ENCODE measurements around the gene FOXC2. TPM values are rescaled to one million over a fixed set of nuclear protein-coding genes. Genes with fewer than 3 reads are reported as not detected.

Gene FOXC2
- total and polyA plus RNA-seq, 10 of the 15 experiments (the other 5 are each of a cell fraction or from before 2014, with no cell fraction given): not detected

- no peak overlapping the region for H2AFZ ChIP-seq (ENCODE audit: control insufficient read depth, low read depth, low read length)
- ChIA-PET SMC1A (ENCODE audit: uncharacterized antibody, unreplicated experiment) (interaction anchor here (1.8 kb wide), 1 partner anchor 20 kb away, joined by 5 read pairs; no protein-coding TSS in a partner anchor), RAD21 (ENCODE audit: unreplicated experiment) (no interaction called here), POLR2A (no interaction called here), CTCF (no interaction called here)
- BruUV-seq (replicated peaks): no TSS peak
- FAIRE-seq: no peak
- no peak for ATAC-seq
- H3K4me3 ChIP-seq: no peak overlapping the region
- no peak overlapping the region for H3K4me2 ChIP-seq (ENCODE audit: control insufficient read depth, insufficient read depth)
- no peaks in the 10 kb centered on the region for H3K4me1 ChIP-seq (ENCODE audit: control insufficient read depth, insufficient read depth, low read length)
- no peak for TF ChIP-seq RAD51 (IDR thresholded peaks at IDR 0.05)
- TF ChIP-seq ATF2 (IDR thresholded peaks at IDR 0.05; ENCODE audit: low read length): no peak
- no peak for TF ChIP-seq ZNF384 (IDR thresholded peaks at IDR 0.05; ENCODE audit: borderline replicate concordance, low read depth, low read length)
- no peak for TF ChIP-seq CBX5 (IDR thresholded peaks at IDR 0.05; ENCODE audit: low read depth)
- no peak for TF ChIP-seq SPI1 (IDR thresholded peaks at IDR 0.05; ENCODE audit: borderline replicate concordance, insufficient read depth, low read depth, low read length)
- no peak for TF ChIP-seq BHLHE40 (IDR thresholded peaks at IDR 0.05; ENCODE audit: borderline replicate concordance in 1 of 2, low read depth in 2 of 2, low read length in 1 of 2)
- no peak for TF ChIP-seq PAX5 (IDR thresholded peaks at IDR 0.05; ENCODE audit: borderline replicate concordance, low read depth, low read length)
- TF ChIP-seq IRF4 (IDR thresholded peaks at IDR 0.05; ENCODE audit: low read depth, low read length): no peak
- TF ChIP-seq EED (IDR thresholded peaks at IDR 0.05; ENCODE audit: low read depth): no peak
- intact Hi-C loops (cut with micrococcal nuclease; ENCODE audit: unreplicated experiment) (no loop called here), in situ Hi-C loops (cut with MboI) (no loop called here)
- no peaks in the 10 kb centered on the region for H3K79me2 ChIP-seq (ENCODE audit: control insufficient read depth, insufficient read depth, low read length)
- no peak overlapping the region for H3K9ac ChIP-seq (ENCODE audit: control insufficient read depth, insufficient read depth, low read length)
- no peaks in the 10 kb centered on the region for H3K9me3 ChIP-seq (replicated peaks; ENCODE audit: control insufficient read depth, insufficient read depth, low read length)
- DNase-seq (ENCODE audit: low read depth, low spot score): no peak
- peaks cover 2 to 4% of the 10 kb centered on the region in 2 experiments; a peak in 3 of 4 replicates for H3K27me3 ChIP-seq (replicated peaks in 1 of 2; ENCODE audit: control insufficient read depth in 2 of 2, insufficient read depth in 2 of 2, low read length in 1 of 2)
- WGBS (ENCODE audit: insufficient coverage, insufficient replicate concordance, low lambda C conversion rate, missing lambda C conversion rate): 47% methylated on average over 8 of the region's 8 CpGs
- H4K20me1 ChIP-seq (ENCODE audit: control insufficient read depth, insufficient read depth): no peaks in the 10 kb centered on the region
- H3K27ac ChIP-seq (ENCODE audit: control insufficient read depth, insufficient read depth): no peak overlapping the region
- H3K36me3 ChIP-seq (ENCODE audit: control insufficient read depth in 2 of 2, insufficient read depth in 2 of 2, low read length in 1 of 2): no peaks in the 10 kb centered on the region
These were observed 28.1 kb downstream of the FOXC2 start for GRCh38 chr16:86594721-86595120.
